HL-60 (cell line): ENCODE data around the gene BRSK2.

Experiments used
- DNase-seq, 2 experiments: peaks; one replicate each; pipeline ENCODE4 v3.0.0-alpha.2; 2010 to 2020; ENCODE audit warnings: low read depth in 1 of 2, low spot score in 1 of 2
- H3K27ac ChIP-seq: fragments of 250-450 bp; sonication (Bioruptor Pico); replicated peaks from 2 replicates; pipeline ENCODE4 v1.5.1; 2020; ENCODE audit warnings: mild to moderate bottlenecking, moderate library complexity
- H3K27me3 ChIP-seq: fragments of 250-450 bp; sonication (Bioruptor Pico); 2 replicates; pipeline ENCODE4 v1.5.1; 2021; ENCODE audit warnings: mild to moderate bottlenecking, moderate library complexity; ENCODE audit not compliant: insufficient read depth, poor library complexity, severe bottlenecking
- H3K4me3 ChIP-seq: replicated peaks from 2 replicates; pipeline ENCODE4 v1.5.1; 2011; ENCODE audit warnings: mild to moderate bottlenecking, control low read depth, low read length; ENCODE audit not compliant: insufficient read depth
- CTCF ChIP-seq: IDR thresholded peaks from one replicate; pipeline ENCODE4 v1.5.1; 2011; ENCODE audit warnings: low read length, control low read depth, inconsistent platforms; ENCODE audit not compliant: insufficient read depth
- GABPA ChIP-seq: IDR thresholded peaks from 2 replicates; pipeline ENCODE4 v1.6.1; 2012; ENCODE audit warnings: low read depth
- POLR2AphosphoS5 ChIP-seq: IDR thresholded peaks from 2 replicates; pipeline ENCODE4 v1.6.1; 2012; ENCODE audit warnings: low read depth
- SPI1 ChIP-seq: IDR thresholded peaks from 2 replicates; pipeline ENCODE4 v1.6.1; 2012; ENCODE audit warnings: low read depth, mild to moderate bottlenecking, borderline replicate concordance
- TF ChIP-seq, protein P1 (sequence below): IDR thresholded peaks from 2 replicates; pipeline ENCODE4 v1.6.1; 2012; ENCODE audit warnings: low read depth; ENCODE audit not compliant: insufficient replicate concordance

Gene BRSK2

GRCh38 chr11:1481483-1481825, 91.7 kb downstream of the BRSK2 start:
- no peaks in the 10 kb centered on the region for H3K27me3 ChIP-seq
- TF ChIP-seq SPI1, result no peak
- TF ChIP-seq, protein P1, sequence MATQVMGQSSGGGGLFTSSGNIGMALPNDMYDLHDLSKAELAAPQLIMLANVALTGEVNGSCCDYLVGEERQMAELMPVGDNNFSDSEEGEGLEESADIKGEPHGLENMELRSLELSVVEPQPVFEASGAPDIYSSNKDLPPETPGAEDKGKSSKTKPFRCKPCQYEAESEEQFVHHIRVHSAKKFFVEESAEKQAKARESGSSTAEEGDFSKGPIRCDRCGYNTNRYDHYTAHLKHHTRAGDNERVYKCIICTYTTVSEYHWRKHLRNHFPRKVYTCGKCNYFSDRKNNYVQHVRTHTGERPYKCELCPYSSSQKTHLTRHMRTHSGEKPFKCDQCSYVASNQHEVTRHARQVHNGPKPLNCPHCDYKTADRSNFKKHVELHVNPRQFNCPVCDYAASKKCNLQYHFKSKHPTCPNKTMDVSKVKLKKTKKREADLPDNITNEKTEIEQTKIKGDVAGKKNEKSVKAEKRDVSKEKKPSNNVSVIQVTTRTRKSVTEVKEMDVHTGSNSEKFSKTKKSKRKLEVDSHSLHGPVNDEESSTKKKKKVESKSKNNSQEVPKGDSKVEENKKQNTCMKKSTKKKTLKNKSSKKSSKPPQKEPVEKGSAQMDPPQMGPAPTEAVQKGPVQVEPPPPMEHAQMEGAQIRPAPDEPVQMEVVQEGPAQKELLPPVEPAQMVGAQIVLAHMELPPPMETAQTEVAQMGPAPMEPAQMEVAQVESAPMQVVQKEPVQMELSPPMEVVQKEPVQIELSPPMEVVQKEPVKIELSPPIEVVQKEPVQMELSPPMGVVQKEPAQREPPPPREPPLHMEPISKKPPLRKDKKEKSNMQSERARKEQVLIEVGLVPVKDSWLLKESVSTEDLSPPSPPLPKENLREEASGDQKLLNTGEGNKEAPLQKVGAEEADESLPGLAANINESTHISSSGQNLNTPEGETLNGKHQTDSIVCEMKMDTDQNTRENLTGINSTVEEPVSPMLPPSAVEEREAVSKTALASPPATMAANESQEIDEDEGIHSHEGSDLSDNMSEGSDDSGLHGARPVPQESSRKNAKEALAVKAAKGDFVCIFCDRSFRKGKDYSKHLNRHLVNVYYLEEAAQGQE, result no peak
- TF ChIP-seq POLR2AphosphoS5, result no peak
- TF ChIP-seq GABPA, result no peak
- no peak for TF ChIP-seq CTCF
- H3K27ac ChIP-seq, result no peak overlapping the region
- H3K4me3 ChIP-seq, result no peak overlapping the region
- DNase-seq, result no peak

GRCh38 chr11:1481861-1482441, 92.2 kb downstream of the BRSK2 start:
- TF ChIP-seq, protein P1, result no peak
- TF ChIP-seq GABPA (no peak), CTCF (no peak), POLR2AphosphoS5 (no peak), SPI1 (no peak)

DNA sequence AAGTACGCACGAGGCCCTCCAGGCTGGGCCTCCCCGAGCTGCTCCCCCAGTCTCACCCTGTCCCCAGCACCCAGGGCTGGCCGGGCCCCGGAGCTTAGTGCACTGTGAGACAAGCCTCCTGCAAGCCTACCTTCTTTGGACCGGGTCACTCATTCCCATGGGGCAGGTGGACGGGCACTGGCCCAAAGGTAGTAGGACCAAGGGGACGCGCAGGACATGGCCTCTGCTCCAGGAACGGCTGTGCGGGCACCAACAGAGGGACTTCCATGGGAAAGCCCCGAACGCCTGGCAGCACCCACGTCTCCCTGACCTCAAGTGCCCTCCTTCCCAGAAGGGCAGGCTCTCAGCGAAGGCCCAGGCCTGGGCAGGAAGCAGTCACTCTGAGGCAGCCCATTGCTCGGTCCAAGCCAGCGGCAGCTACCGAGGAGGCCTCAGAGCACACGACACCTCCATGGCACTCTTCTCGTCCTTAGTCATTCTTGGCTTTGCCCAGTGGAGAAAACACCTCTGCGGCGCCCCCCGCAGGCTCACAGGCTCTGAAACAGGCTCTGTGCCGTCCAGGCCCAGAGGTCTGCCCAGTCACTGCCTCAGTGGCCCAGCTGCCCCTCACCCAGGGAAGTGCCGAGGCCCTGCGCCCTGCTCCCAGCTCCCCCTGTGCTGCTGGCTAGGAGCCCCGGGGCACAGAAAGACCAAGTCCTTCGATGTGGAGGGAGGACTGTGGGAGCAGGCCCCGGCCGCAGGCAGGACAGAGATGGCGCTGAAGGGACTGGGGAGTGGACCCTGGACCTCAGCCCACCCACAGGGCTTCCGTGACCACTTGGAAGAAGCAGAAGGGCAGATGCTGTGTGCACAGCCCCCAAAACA, 93.1 kb downstream of the BRSK2 start:
- no peak overlapping the region for H3K27ac ChIP-seq
- no peak overlapping the region for H3K4me3 ChIP-seq
- no peak for DNase-seq
- H3K27me3 ChIP-seq, result no peaks in the 10 kb centered on the region
- TF ChIP-seq POLR2AphosphoS5, result no peak
- no peak for TF ChIP-seq CTCF
- TF ChIP-seq, protein P1, result no peak
- no peak for TF ChIP-seq GABPA
- TF ChIP-seq SPI1, result no peak

More at GRCh38 chr11:1481861-1482441, 92.2 kb downstream of the BRSK2 start:
- Histone ChIP-seq H3K27me3 (no peaks in the 10 kb centered on the region), H3K27ac (no peak overlapping the region), H3K4me3 (no peak overlapping the region)
- DNase-seq, result no peak
